ENCODE measurements around the gene RASGRF2. TPM values are rescaled to one million over a fixed set of nuclear protein-coding genes. Genes with fewer than 3 reads are reported as not detected.

Gene RASGRF2
- total and polyA plus RNA-seq, 2 of the 8 experiments (the other 6 are each of a cell fraction or from before 2014, with no cell fraction given): 2.6 to 29.5 TPM

DNA sequence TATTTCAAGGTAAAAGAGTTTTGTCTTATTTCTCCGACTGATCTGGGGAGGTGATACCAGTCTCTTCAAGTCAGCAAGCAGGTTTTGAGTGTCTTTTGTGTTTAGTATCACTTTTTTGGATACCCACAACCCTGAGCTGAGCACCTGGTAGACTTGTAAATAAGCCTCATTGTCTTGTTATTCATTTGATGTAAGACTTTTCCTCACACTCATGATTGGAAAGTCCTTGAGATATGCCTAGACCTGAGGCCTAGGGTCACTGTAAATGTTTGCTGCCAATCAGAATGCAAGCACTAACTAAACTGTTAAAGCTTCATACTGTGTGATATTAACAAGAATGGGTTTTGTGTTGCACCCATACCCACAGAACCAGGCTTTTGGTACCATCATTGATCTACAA lies 172.2 kb downstream of the RASGRF2 start:
- Histone ChIP-seq H3K27me3 (replicated peaks in 1 of 4; ENCODE audit: control insufficient read depth in 3 of 4, extremely low read depth in 1 of 4, insufficient read depth in 3 of 4, low read length in 3 of 4) (no peaks in the 10 kb centered on the region), H3K9ac (replicated peaks in 1 of 4; ENCODE audit: extremely low read depth in 1 of 4, low read depth in 3 of 4, low read length in 3 of 4) (no peak overlapping the region), H3K79me1 (ENCODE audit: low read depth, low read length) (no peaks in the 10 kb centered on the region), H4K8ac (ENCODE audit: extremely low read depth, insufficient read depth, low read length) (no peak overlapping the region), H4K5ac (ENCODE audit: insufficient read length, low read depth, low read length) (no peak overlapping the region), H4K20me1 (replicated peaks in 1 of 2; ENCODE audit: control insufficient read depth in 1 of 2, insufficient read depth in 2 of 2, low read length in 2 of 2) (no peaks in the 10 kb centered on the region), H3K56ac (replicated peaks; ENCODE audit: insufficient read length, low read depth, low read length) (no peak overlapping the region), H3K23me2 (ENCODE audit: low read depth, low read length) (no peaks in the 10 kb centered on the region; the same call in 1 of the 2 replicates), H2BK12ac (ENCODE audit: low read depth, low read length) (no peak overlapping the region), H3K14ac (ENCODE audit: insufficient read length) (no peak overlapping the region), H3K18ac (ENCODE audit: extremely low read depth, low read length) (no peak overlapping the region), H3K36me3 (ENCODE audit: control insufficient read depth in 2 of 4, insufficient read depth in 4 of 4, low read length in 3 of 4) (no peaks in the 10 kb centered on the region), H3K4ac (replicated peaks; ENCODE audit: insufficient read length, low read depth, low read length) (no peak overlapping the region), H2BK15ac (ENCODE audit: low read length) (no peak overlapping the region), H3K9me3 (ENCODE audit: insufficient read depth in 2 of 2, low read depth in 1 of 2, low read length in 1 of 2) (no peaks in the 10 kb centered on the region), H3K4me1 (replicated peaks in 1 of 4; ENCODE audit: control insufficient read depth in 3 of 4, insufficient read depth in 4 of 4, low read length in 3 of 4) (peaks cover 0 to 5% (median 0%) of the 10 kb centered on the region in 4 experiments; a peak in 1 of 7 replicates), H2BK120ac (replicated peaks; ENCODE audit: low read depth, low read length) (no peak overlapping the region), H3K23ac (ENCODE audit: insufficient read length) (no peak overlapping the region), H2BK5ac (ENCODE audit: low read depth, low read length) (no peak overlapping the region), H4K91ac (replicated peaks; ENCODE audit: insufficient read length, low read length) (no peak overlapping the region), H3K27ac (ENCODE audit: low read depth, low read length) (no peak overlapping the region), H3K79me2 (ENCODE audit: control insufficient read depth in 1 of 2, insufficient read depth in 2 of 2, low read length in 2 of 2) (no peaks in the 10 kb centered on the region), H3K4me2 (ENCODE audit: insufficient read depth in 1 of 2, low read depth in 2 of 2, low read length in 2 of 2) (no peak overlapping the region), H2BK20ac (ENCODE audit: low read length) (no peak overlapping the region), H2AFZ (ENCODE audit: low read length) (no peak overlapping the region), H3K4me3 (ENCODE audit: extremely low read depth in 1 of 4, insufficient read depth in 2 of 4, low read depth in 3 of 4, low read length in 4 of 4) (no peak overlapping the region), H2AK5ac (ENCODE audit: low read depth, low read length) (no peak overlapping the region)
- DNase-seq (ENCODE audit: low read depth in 1 of 2, low spot score in 2 of 2): no peak
- no peak for FAIRE-seq
- POLR2A ChIA-PET (ENCODE audit: partially characterized antibody): no interaction called here
- CTCF ChIA-PET (ENCODE audit: partially characterized antibody): no interaction called here
- 96% methylated on average over 1 of the region's 1 CpG; no CpG with 5 or more reads in 1 of the 2 experiments for WGBS, 2 experiments (ENCODE audit: extremely low coverage in 1 of 2, insufficient coverage in 1 of 2, insufficient read length in 1 of 2, insufficient replicate concordance in 2 of 2, low coverage in 1 of 2, low lambda C conversion rate in 2 of 2, missing lambda C conversion rate in 1 of 2)
- TF ChIP-seq, protein P1, sequence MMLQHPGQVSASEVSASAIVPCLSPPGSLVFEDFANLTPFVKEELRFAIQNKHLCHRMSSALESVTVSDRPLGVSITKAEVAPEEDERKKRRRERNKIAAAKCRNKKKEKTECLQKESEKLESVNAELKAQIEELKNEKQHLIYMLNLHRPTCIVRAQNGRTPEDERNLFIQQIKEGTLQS (IDR thresholded peaks at IDR 0.05; ENCODE audit: insufficient read depth, low read depth, low read length): no peak
- no peak for TF ChIP-seq ZNF274 (IDR thresholded peaks at IDR 0.05; ENCODE audit: borderline replicate concordance, extremely low read depth, low read length)
- TF ChIP-seq JUND (IDR thresholded peaks at IDR 0.05; ENCODE audit: low read length): no peak
- no peak for TF ChIP-seq SAP30 (IDR thresholded peaks at IDR 0.05; ENCODE audit: insufficient read depth, insufficient replicate concordance, low read length)
- TF ChIP-seq ASH2L (IDR thresholded peaks at IDR 0.05; ENCODE audit: low read length): no peak
- TF ChIP-seq BCL11A (IDR thresholded peaks at IDR 0.05; ENCODE audit: low read depth in 2 of 2, low read length in 2 of 2): no peak
- TF ChIP-seq POLR2AphosphoS5 (IDR thresholded peaks at IDR 0.05; ENCODE audit: low read depth, low read length): no peak
- no peak for TF ChIP-seq KDM1A (IDR thresholded peaks at IDR 0.05; ENCODE audit: borderline replicate concordance, low read length)
- TF ChIP-seq, protein P2, sequence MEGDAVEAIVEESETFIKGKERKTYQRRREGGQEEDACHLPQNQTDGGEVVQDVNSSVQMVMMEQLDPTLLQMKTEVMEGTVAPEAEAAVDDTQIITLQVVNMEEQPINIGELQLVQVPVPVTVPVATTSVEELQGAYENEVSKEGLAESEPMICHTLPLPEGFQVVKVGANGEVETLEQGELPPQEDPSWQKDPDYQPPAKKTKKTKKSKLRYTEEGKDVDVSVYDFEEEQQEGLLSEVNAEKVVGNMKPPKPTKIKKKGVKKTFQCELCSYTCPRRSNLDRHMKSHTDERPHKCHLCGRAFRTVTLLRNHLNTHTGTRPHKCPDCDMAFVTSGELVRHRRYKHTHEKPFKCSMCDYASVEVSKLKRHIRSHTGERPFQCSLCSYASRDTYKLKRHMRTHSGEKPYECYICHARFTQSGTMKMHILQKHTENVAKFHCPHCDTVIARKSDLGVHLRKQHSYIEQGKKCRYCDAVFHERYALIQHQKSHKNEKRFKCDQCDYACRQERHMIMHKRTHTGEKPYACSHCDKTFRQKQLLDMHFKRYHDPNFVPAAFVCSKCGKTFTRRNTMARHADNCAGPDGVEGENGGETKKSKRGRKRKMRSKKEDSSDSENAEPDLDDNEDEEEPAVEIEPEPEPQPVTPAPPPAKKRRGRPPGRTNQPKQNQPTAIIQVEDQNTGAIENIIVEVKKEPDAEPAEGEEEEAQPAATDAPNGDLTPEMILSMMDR (IDR thresholded peaks at IDR 0.05; ENCODE audit: control extremely low read depth in 1 of 3, insufficient read depth in 1 of 3, low read depth in 1 of 3, low read length in 3 of 3): no peak

Data from H1 (cell line).